A673 (cell line): Measurements from ENCODE around the gene HEPHL1. TPM values are rescaled to one million over a fixed set of nuclear protein-coding genes. Genes with fewer than 3 reads are reported as not detected.

Source experiments
- BruUV-seq: library from RNA; stranded (reverse); fragments of 400-500 nt; replicated peaks from 2 replicates; lab custom pipeline; 2021; lab: Mats Ljungman, UMichigan
- CTCF ChIA-PET: fragments of 300-600 bp; sonication (Branson Sonifier 250); formaldehyde crosslinking; loops from one replicate; lab custom pipeline; 2022; ENCODE audit warnings: antibody characterized with exemption; lab: Charles Lee
- POLR2A ChIA-PET: fragments of 300-600 bp; sonication (Branson Sonifier 250); formaldehyde crosslinking; loops from one replicate; lab custom pipeline; 2022; ENCODE audit warnings: antibody characterized with exemption; ENCODE audit not compliant: low non-redundant PET; lab: Charles Lee
- DNase-seq: peaks from one replicate; pipeline ENCODE4 v3.0.0-alpha.2; 2015; ENCODE audit warnings: low spot score
- H3K27ac ChIP-seq: fragments of 200-600 bp; sonication (generic); 2 replicates; pipeline ENCODE4 v1.5.1; 2016; ENCODE audit warnings: mixed run types, low read depth, mild to moderate bottlenecking, mixed read lengths, antibody characterized with exemption, low read length; ENCODE audit not compliant: poor library complexity, severe bottlenecking
- H3K27me3 ChIP-seq: fragments of 200-600 bp; sonication (generic); replicated peaks from 2 replicates; pipeline ENCODE4 v1.6.1; 2017; ENCODE audit warnings: mixed run types, low read depth, mild to moderate bottlenecking, mixed read lengths, antibody characterized with exemption, low read length; ENCODE audit not compliant: insufficient read depth, poor library complexity
- H3K36me3 ChIP-seq: fragments of 200-600 bp; sonication (generic); 2 replicates; pipeline ENCODE4 v1.6.1; 2016; ENCODE audit warnings: mixed run types, mild to moderate bottlenecking, mixed read lengths, antibody characterized with exemption, low read length; ENCODE audit not compliant: insufficient read depth, poor library complexity, severe bottlenecking
- H3K4me1 ChIP-seq: fragments of 200-600 bp; sonication (generic); 2 replicates; pipeline ENCODE4 v1.6.1; 2017; ENCODE audit warnings: mixed run types, mild to moderate bottlenecking, mixed read lengths, antibody characterized with exemption, low read length; ENCODE audit not compliant: insufficient read depth, poor library complexity, severe bottlenecking
- H3K4me3 ChIP-seq: fragments of 200-600 bp; sonication (generic); 2 replicates; pipeline ENCODE4 v1.5.1; 2016; ENCODE audit warnings: low read depth, mixed run types, mild to moderate bottlenecking, mixed read lengths, low read length; ENCODE audit not compliant: poor library complexity, severe bottlenecking
- H3K9me3 ChIP-seq: fragments of 200-600 bp; sonication (generic); 2 replicates; pipeline ENCODE4 v1.6.1; 2016; ENCODE audit warnings: mixed run types, low read depth, mild to moderate bottlenecking, mixed read lengths, antibody characterized with exemption, low read length; ENCODE audit not compliant: poor library complexity, severe bottlenecking
- CTCF ChIP-seq: fragments of 300-800, 200-600 bp; sonication (generic); conservative IDR thresholded peaks from 2 replicates; pipeline ENCODE4 v1.5.1; 2017; ENCODE audit warnings: low read depth, mild to moderate bottlenecking, antibody characterized with exemption, low read length, moderate library complexity, mixed read lengths
- EZH2 ChIP-seq: fragments of 200-600 bp; sonication (generic); IDR thresholded peaks from 2 replicates; pipeline ENCODE4 v1.6.1; 2017; ENCODE audit warnings: borderline replicate concordance, low read depth, mild to moderate bottlenecking, mixed read lengths, antibody characterized with exemption, low read length; ENCODE audit not compliant: poor library complexity, severe bottlenecking
- intact Hi-C: fragments of 100-400 bp; cut with micrococcal nuclease; formaldehyde crosslinking; loops from one replicate; pipeline ENCODE4 v1.10.0; 2022; ENCODE audit not compliant: unreplicated experiment
- total RNA-seq: library from RNA; stranded (reverse); gene quantifications from 2 replicates; pipeline ENCODE4 v1.2.3, GENCODE V29; 2021

HEPHL1 gene
- total RNA-seq, 1 experiment from 2014 or later, result not detected

- no TSS peak for BruUV-seq
- CTCF ChIA-PET, result no interaction called here
- intact Hi-C loops, result no loop called here
- POLR2A ChIA-PET, result no interaction called here
- H3K27ac ChIP-seq, result no peak overlapping the region
- no peaks in the 10 kb centered on the region for H3K36me3 ChIP-seq
- no peaks in the 10 kb centered on the region for H3K9me3 ChIP-seq
- no peaks in the 10 kb centered on the region for H3K4me1 ChIP-seq
- TF ChIP-seq CTCF, result no peak
- DNase-seq, result no peak
- H3K4me3 ChIP-seq, result no peak overlapping the region
- H3K27me3 ChIP-seq, result peaks cover 14% of the 10 kb centered on the region
Observed at GRCh38 chr11:94090401-94090800, 69.2 kb downstream of the HEPHL1 start.

- H3K4me3 ChIP-seq, result no peak overlapping the region
- POLR2A ChIA-PET, result no interaction called here
- no peaks in the 10 kb centered on the region for H3K9me3 ChIP-seq
- TF ChIP-seq CTCF (no peak), EZH2 (no peak)
- no peaks in the 10 kb centered on the region for H3K36me3 ChIP-seq
- CTCF ChIA-PET, result no interaction called here
- H3K27me3 ChIP-seq, result peaks cover 11% of the 10 kb centered on the region
- no peak for DNase-seq
- BruUV-seq, result no TSS peak
- intact Hi-C loops, result no loop called here
- no peaks in the 10 kb centered on the region for H3K4me1 ChIP-seq
- H3K27ac ChIP-seq, result no peak overlapping the region
Observed at GRCh38 chr11:94091091-94091490, 69.9 kb downstream of the HEPHL1 start.

- no peak for DNase-seq
- Histone ChIP-seq H3K4me3 (no peak overlapping the region), H3K27ac (no peak overlapping the region), H3K36me3 (no peaks in the 10 kb centered on the region), H3K27me3 (no peaks in the 10 kb centered on the region), H3K9me3 (no peaks in the 10 kb centered on the region), H3K4me1 (no peaks in the 10 kb centered on the region)
- intact Hi-C loops, result no loop called here
- CTCF ChIA-PET, result no interaction called here
- no TSS peak for BruUV-seq
- no peak for TF ChIP-seq EZH2
- TF ChIP-seq CTCF, result no peak
- POLR2A ChIA-PET, result no interaction called here
Observed at GRCh38 chr11:94100253-94100652, 79.1 kb downstream of the HEPHL1 start.
